PC-9 (cell line): ENCODE measurements around the gene CHAF1B. TPM values are rescaled to one million over a fixed set of nuclear protein-coding genes. Genes with fewer than 3 reads are reported as not detected.

Experiments used
- BruUV-seq: library from RNA; stranded (reverse); fragments of 400-500 nt; replicated peaks from 2 replicates; lab custom pipeline; 2021; lab: Mats Ljungman, UMichigan
- CTCF ChIA-PET: fragments of 300-600 bp; sonication (Branson Sonifier 250); formaldehyde crosslinking; loops from one replicate; lab custom pipeline; 2022; ENCODE audit warnings: antibody characterized with exemption; lab: Charles Lee
- POLR2A ChIA-PET: fragments of 300-600 bp; sonication (Branson Sonifier 250); formaldehyde crosslinking; loops from one replicate; lab custom pipeline; 2022; ENCODE audit warnings: antibody characterized with exemption; ENCODE audit not compliant: unreplicated experiment; lab: Charles Lee
- DNase-seq, 2 experiments: peaks; one replicate each; pipeline versions ENCODE4 v3.0.0 to v3.0.0-alpha.2; 2015 to 2022; ENCODE audit warnings: mixed read lengths in 1 of 2
- H2AFZ ChIP-seq: fragments of 200-600 bp; sonication (generic); 2 replicates; pipeline ENCODE4 v1.8.1; 2017; ENCODE audit warnings: antibody characterized with exemption
- H3F3A ChIP-seq: fragments of 200-600 bp; sonication (generic); 2 replicates; pipeline ENCODE4 v1.8.1; 2017; ENCODE audit warnings: antibody characterized with exemption, mild to moderate bottlenecking, low read depth; ENCODE audit not compliant: insufficient read depth
- H3K27ac ChIP-seq: fragments of 200-600 bp; sonication (generic); 2 replicates; pipeline ENCODE4 v1.6.1; 2016; ENCODE audit warnings: mixed run types
- H3K27me3 ChIP-seq: fragments of 200-600 bp; sonication (generic); 2 replicates; pipeline ENCODE4 v1.6.1; 2016; ENCODE audit warnings: low read depth, mixed run types; ENCODE audit not compliant: insufficient read depth
- H3K36me3 ChIP-seq: fragments of 200-600 bp; sonication (generic); 2 replicates; pipeline ENCODE4 v1.6.1; 2016; ENCODE audit warnings: low read depth, mixed run types
- H3K4me1 ChIP-seq: fragments of 200-600 bp; sonication (generic); replicated peaks from 2 replicates; pipeline ENCODE4 v1.6.1; 2016; ENCODE audit warnings: mixed run types; ENCODE audit not compliant: insufficient read depth
- H3K4me2 ChIP-seq: fragments of 200-600 bp; sonication (generic); 2 replicates; pipeline ENCODE4 v1.6.1; 2017; ENCODE audit warnings: mixed run types
- H3K4me3 ChIP-seq: fragments of 200-600 bp; sonication (generic); 2 replicates; pipeline ENCODE4 v1.6.1; 2016; ENCODE audit warnings: mixed run types
- H3K79me2 ChIP-seq: fragments of 200-600 bp; sonication (generic); 2 replicates; pipeline ENCODE4 v1.6.1; 2017; ENCODE audit warnings: low read depth, mixed run types
- H3K9me2 ChIP-seq: fragments of 200-600 bp; sonication (generic); 2 replicates; pipeline ENCODE4 v1.8.1; 2017; ENCODE audit warnings: mild to moderate bottlenecking; ENCODE audit not compliant: insufficient read depth
- H3K9me3 ChIP-seq: fragments of 200-600 bp; sonication (generic); 2 replicates; pipeline ENCODE4 v1.8.1; 2016; ENCODE audit warnings: low read depth; ENCODE audit not compliant: insufficient read depth
- H4K20me1 ChIP-seq: fragments of 200-600 bp; sonication (generic); 2 replicates; pipeline ENCODE4 v1.8.1; 2017; ENCODE audit not compliant: insufficient read depth
- EZH2 ChIP-seq: fragments of 200-600 bp; sonication (generic); IDR thresholded peaks from 2 replicates; pipeline ENCODE4 v1.8.0; 2017; ENCODE audit warnings: antibody characterized with exemption, low read depth
- intact Hi-C: fragments of 100-400 bp; cut with micrococcal nuclease; formaldehyde crosslinking; loops from one replicate; pipeline ENCODE4 v1.10.0; 2022; ENCODE audit not compliant: unreplicated experiment
- total RNA-seq: library from RNA; stranded (reverse); gene quantifications from 2 replicates; pipeline ENCODE4 v1.2.3, GENCODE V29; 2021
- TF ChIP-seq, protein P1 (sequence below): fragments of 200-600 bp; sonication (generic); conservative IDR thresholded peaks from 2 replicates; pipeline ENCODE4 v1.6.1; 2017; ENCODE audit warnings: mixed run types, antibody characterized with exemption, mild to moderate bottlenecking, moderate library complexity

Gene CHAF1B
- total RNA-seq, 1 experiment from 2014 or later = 14.1 TPM

DNA sequence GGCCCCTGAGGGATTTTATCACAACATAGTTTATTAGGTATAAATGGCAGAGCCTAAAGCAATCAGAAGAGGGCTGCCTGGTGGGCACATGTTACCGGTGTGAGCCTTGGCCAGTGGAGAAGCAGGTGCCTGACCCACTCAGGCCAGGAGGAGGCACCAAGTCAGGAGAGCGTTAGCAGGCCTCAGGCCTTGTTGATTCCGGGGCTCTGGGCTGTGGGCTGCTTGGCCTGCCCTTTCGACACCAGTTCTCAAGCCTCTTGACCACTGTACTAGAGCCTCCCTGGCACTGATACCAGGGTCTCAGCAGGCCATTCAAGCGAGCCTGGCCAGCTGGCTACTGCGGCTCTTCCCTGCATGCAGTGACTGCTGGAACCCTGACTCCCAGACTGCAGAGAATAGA is 73.9 kb downstream of the CHAF1B start:
- H3K4me1 ChIP-seq = no peaks in the 10 kb centered on the region
- no peaks in the 10 kb centered on the region for H3K27me3 ChIP-seq
- no peak overlapping the region for H2AFZ ChIP-seq
- H3K36me3 ChIP-seq = no peaks in the 10 kb centered on the region
- no peak overlapping the region for H3K4me2 ChIP-seq
- H3K9me2 ChIP-seq = no peaks in the 10 kb centered on the region
- CTCF ChIA-PET = interaction anchor here (0.6 kb wide), 1 partner anchor 20 kb away, joined by 4 read pairs; no protein-coding TSS in a partner anchor
- no peak for DNase-seq
- H4K20me1 ChIP-seq = no peaks in the 10 kb centered on the region
- H3K9me3 ChIP-seq = no peaks in the 10 kb centered on the region
- no peaks in the 10 kb centered on the region for H3K79me2 ChIP-seq
- BruUV-seq = no TSS peak
- H3F3A ChIP-seq = no peaks in the 10 kb centered on the region
- H3K4me3 ChIP-seq = no peak overlapping the region
- POLR2A ChIA-PET = no interaction called here
- H3K27ac ChIP-seq = no peak overlapping the region
- intact Hi-C loops = no loop called here
- TF ChIP-seq, protein P1, sequence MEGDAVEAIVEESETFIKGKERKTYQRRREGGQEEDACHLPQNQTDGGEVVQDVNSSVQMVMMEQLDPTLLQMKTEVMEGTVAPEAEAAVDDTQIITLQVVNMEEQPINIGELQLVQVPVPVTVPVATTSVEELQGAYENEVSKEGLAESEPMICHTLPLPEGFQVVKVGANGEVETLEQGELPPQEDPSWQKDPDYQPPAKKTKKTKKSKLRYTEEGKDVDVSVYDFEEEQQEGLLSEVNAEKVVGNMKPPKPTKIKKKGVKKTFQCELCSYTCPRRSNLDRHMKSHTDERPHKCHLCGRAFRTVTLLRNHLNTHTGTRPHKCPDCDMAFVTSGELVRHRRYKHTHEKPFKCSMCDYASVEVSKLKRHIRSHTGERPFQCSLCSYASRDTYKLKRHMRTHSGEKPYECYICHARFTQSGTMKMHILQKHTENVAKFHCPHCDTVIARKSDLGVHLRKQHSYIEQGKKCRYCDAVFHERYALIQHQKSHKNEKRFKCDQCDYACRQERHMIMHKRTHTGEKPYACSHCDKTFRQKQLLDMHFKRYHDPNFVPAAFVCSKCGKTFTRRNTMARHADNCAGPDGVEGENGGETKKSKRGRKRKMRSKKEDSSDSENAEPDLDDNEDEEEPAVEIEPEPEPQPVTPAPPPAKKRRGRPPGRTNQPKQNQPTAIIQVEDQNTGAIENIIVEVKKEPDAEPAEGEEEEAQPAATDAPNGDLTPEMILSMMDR = no peak

DNA sequence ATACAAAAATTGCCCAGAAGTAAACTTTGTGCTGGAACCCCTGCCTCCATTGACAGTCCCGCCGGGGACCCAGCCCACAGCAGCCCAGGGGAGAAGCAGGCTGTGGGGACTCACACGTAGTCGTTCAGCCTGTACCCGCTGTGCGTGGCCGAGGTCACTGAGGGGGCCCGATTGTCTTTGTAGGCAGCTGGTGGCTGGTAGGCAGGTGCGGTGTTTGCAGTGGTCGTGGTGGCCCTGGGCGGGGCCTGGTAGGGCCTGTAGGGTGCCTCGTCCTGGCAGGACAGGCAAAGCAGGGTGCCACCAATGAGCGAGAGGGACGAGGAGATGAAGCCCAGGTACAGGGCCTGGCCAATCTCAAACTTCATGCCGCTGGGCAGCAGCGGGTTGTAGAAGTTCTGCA is 75.7 kb downstream of the CHAF1B start:
- ChIA-PET POLR2A (no interaction called here), CTCF (no interaction called here)
- no peaks in the 10 kb centered on the region for H3K79me2 ChIP-seq
- no peak overlapping the region for H3K27ac ChIP-seq
- DNase-seq = no peak
- no peaks in the 10 kb centered on the region for H3K9me3 ChIP-seq
- no peaks in the 10 kb centered on the region for H3K27me3 ChIP-seq
- no peaks in the 10 kb centered on the region for H3K36me3 ChIP-seq
- intact Hi-C loops = no loop called here
- H3K4me2 ChIP-seq = no peak overlapping the region
- H3K9me2 ChIP-seq = no peaks in the 10 kb centered on the region
- TF ChIP-seq EZH2 = no peak
- TF ChIP-seq, protein P1 = no peak
- no peaks in the 10 kb centered on the region for H3K4me1 ChIP-seq
- no peak overlapping the region for H2AFZ ChIP-seq
- H3F3A ChIP-seq = no peaks in the 10 kb centered on the region
- H3K4me3 ChIP-seq = no peak overlapping the region
- H4K20me1 ChIP-seq = no peaks in the 10 kb centered on the region
- no TSS peak for BruUV-seq

DNA sequence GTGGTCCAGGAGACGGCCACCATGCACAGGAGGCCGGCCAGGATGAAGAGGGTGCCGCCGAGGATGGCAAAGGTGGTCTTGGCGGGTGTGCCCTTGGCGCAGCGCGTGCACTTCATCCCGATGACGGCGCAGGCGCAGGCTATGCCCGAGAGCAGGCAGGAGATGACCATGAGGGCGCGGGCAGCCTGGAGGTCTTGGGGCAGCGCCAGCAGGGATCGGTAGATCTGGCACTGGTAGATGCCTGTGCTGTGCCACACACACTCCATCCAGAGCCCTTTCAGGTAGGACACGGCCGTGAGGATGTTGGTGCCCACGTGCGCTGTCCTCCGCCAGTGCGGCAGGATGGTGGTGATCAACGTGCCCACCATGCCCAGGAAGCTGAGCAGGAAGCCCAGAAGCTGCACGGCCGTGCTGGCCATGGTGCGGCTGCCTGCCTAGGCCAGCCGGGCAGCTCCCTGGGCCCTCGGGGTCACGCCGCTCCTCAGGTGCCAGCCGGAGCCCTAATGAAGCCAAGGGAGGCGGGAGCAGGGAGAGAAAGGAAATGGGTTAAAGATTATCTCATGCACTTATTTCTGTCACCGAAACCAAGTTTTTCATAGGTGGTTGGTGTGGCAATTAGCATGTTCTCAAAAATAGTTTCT is 76.2 kb downstream of the CHAF1B start:
- BruUV-seq = no TSS peak
- H3K4me3 ChIP-seq = no peak overlapping the region
- no peaks in the 10 kb centered on the region for H3K27me3 ChIP-seq
- no peaks in the 10 kb centered on the region for H3F3A ChIP-seq
- H3K79me2 ChIP-seq = no peaks in the 10 kb centered on the region
- H2AFZ ChIP-seq = no peak overlapping the region
- H3K9me3 ChIP-seq = no peaks in the 10 kb centered on the region
- no peak for DNase-seq
- intact Hi-C loops = no loop called here
- TF ChIP-seq, protein P1 = no peak
- TF ChIP-seq EZH2 = no peak
- POLR2A ChIA-PET = no interaction called here
- H3K27ac ChIP-seq = no peak overlapping the region
- no peaks in the 10 kb centered on the region for H4K20me1 ChIP-seq
- CTCF ChIA-PET = no interaction called here
- no peaks in the 10 kb centered on the region for H3K9me2 ChIP-seq
- no peaks in the 10 kb centered on the region for H3K36me3 ChIP-seq
- no peaks in the 10 kb centered on the region for H3K4me1 ChIP-seq
- no peak overlapping the region for H3K4me2 ChIP-seq
